ENCODE data around the gene PCGF5.

DNA sequence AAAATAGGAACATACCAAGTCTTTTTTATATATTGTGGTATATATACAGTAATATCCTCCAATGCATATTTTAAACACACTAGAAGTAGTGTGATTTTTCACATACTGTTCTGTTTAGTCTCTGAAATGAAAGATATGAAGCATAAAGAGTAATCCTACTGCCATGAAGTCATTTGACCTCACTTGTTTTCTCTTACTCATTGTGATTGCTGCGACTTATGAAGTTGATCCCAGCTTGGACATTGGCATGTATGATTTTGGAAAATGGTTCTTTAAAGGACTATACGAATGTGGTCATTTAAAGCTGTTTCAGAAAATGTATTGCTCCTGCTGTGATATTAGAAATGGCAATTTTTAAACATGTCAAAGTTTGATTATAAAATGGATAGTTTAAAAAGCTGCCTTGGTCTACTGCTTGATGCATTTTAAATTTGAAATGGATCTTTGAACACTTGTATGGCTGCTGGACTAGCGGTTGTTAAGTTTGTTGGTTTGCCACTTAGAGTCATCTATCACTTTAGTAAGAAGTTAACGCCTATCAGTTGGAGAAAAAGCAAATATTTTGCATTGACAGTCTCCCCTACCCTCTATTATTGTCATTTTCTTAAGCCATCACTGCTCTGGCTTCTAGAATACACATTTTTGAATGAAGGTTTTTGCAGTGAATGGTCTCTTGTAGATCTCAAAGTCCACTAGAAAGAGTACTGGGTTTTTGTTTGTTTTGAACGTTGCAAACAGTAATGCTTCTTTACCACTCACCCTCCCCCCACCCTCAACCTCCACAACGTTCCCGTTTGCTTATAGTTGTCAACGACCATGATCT is 881 bp upstream of the PCGF5 start:
- TF ChIP-seq POLR2A (IDR thresholded peaks at IDR 0.05; ENCODE audit: low read length) (no peak), GATA1 (IDR thresholded peaks at IDR 0.05; ENCODE audit: low read depth, low read length) (no peak)
